GM23248 (cell line): ENCODE results near the gene UBN2.

Experiments used
- EZH2 ChIP-seq: fragments of 200-600 bp; sonication (generic); IDR thresholded peaks from 2 replicates; pipeline ENCODE4 v1.6.1; 2018; ENCODE audit warnings: antibody characterized with exemption, mild to moderate bottlenecking; ENCODE audit not compliant: insufficient read depth, poor library complexity, severe bottlenecking
- EZH2phosphoT487 ChIP-seq: fragments of 200-600 bp; sonication (generic); IDR thresholded peaks from 2 replicates; pipeline ENCODE4 v1.6.1; 2018; ENCODE audit warnings: antibody characterized with exemption, moderate library complexity, mild to moderate bottlenecking, low read depth; ENCODE audit not compliant: insufficient read depth

GRCh38 chr7:139254281-139254680, 23.2 kb downstream of the UBN2 start:
- TF ChIP-seq EZH2phosphoT487 (no peak), EZH2 (no peak)
